HG02970 (cell line): ENCODE data around the gene RAPGEF4.

Source experiments
- ATAC-seq: cut with Tn5 transposase; IDR thresholded peaks from one replicate; pipeline ENCODE4 v1.9.1; 2021; ENCODE audit warnings: mild to moderate bottlenecking, moderate library complexity, moderate number of reproducible peaks; ENCODE audit not compliant: unreplicated experiment, low FRiP score

RAPGEF4 gene

GRCh38 chr2:172955587-172955986 lies 219.9 kb downstream of the RAPGEF4 start:
- ATAC-seq: no peak

GRCh38 chr2:172957734-172958133 lies 222.1 kb downstream of the RAPGEF4 start:
- ATAC-seq: no peak

GRCh38 chr2:172962082-172962481 lies 226.4 kb downstream of the RAPGEF4 start:
- ATAC-seq: no peak

- ATAC-seq: no peak
Measured at GRCh38 chr2:172962824-172963223, 227.2 kb downstream of the RAPGEF4 start.

- ATAC-seq: no peak
Measured at GRCh38 chr2:172964511-172965139, 229.0 kb downstream of the RAPGEF4 start.

- ATAC-seq: no peak
Measured at GRCh38 chr2:172965433-172966212, 230.0 kb downstream of the RAPGEF4 start.

- no peak for ATAC-seq
Measured at GRCh38 chr2:172967036-172967982, 231.7 kb downstream of the RAPGEF4 start.

GRCh38 chr2:172968061-172968469 lies 232.4 kb downstream of the RAPGEF4 start:
- no peak for ATAC-seq

GRCh38 chr2:172969166-172969565 lies 233.5 kb downstream of the RAPGEF4 start:
- no peak for ATAC-seq

- no peak for ATAC-seq
Measured at GRCh38 chr2:172969609-172970008, 234.0 kb downstream of the RAPGEF4 start.

- ATAC-seq: no peak
Measured at GRCh38 chr2:172970660-172971059, 235.0 kb downstream of the RAPGEF4 start.

GRCh38 chr2:172972005-172972619 lies 236.5 kb downstream of the RAPGEF4 start:
- no peak for ATAC-seq

- ATAC-seq: no peak
Measured at GRCh38 chr2:172974762-172975161, 239.1 kb downstream of the RAPGEF4 start.

- no peak for ATAC-seq
Measured at GRCh38 chr2:172976116-172976515, 240.5 kb downstream of the RAPGEF4 start.

GRCh38 chr2:172976816-172977215 lies 241.2 kb downstream of the RAPGEF4 start:
- no peak for ATAC-seq

GRCh38 chr2:172977270-172978062 lies 241.8 kb downstream of the RAPGEF4 start:
- ATAC-seq: no peak

GRCh38 chr2:172978063-172978383 lies 242.4 kb downstream of the RAPGEF4 start:
- ATAC-seq: no peak

- ATAC-seq: no peak
Measured at GRCh38 chr2:172985139-172985892, 249.7 kb downstream of the RAPGEF4 start.

GRCh38 chr2:172986040-172986439 lies 250.4 kb downstream of the RAPGEF4 start:
- no peak for ATAC-seq
